Testis (tissue), 2 donors: Measurements from ENCODE around the gene ATOSA.

ENCODE experiments used
- CTCF ChIP-seq, 3 experiments: fragments of 450-650 bp in 2 of 3; fragments of 200-600 bp in 1 of 3; sonication (generic) in 1 of 3; IDR thresholded peaks; one replicate each; pipeline ENCODE4 v1.5.1; 2016 to 2019; ENCODE audit warnings: antibody characterized with exemption in 3 of 3, mild to moderate bottlenecking in 2 of 3, moderate library complexity in 1 of 3
- POLR2A ChIP-seq: fragments of 450-650 bp; IDR thresholded peaks from one replicate; pipeline ENCODE4 v1.6.1; 2017; ENCODE audit warnings: antibody characterized with exemption, mild to moderate bottlenecking, moderate library complexity

- TF ChIP-seq CTCF (IDR thresholded peaks at IDR 0.05), result no peak
- no peak for TF ChIP-seq POLR2A
These were observed 28.1 kb downstream of the ATOSA start for GRCh38 chr15:52651114-52651513.
